ENCODE results near the gene DYNC1LI1. TPM values are rescaled to one million over a fixed set of nuclear protein-coding genes. Genes with fewer than 3 reads are reported as not detected.

DYNC1LI1 gene
- polyA plus RNA-seq, 2 of the 4 experiments (the other 2 are of a cell fraction): 42.0 to 66.9 TPM

- ChIA-PET POLR2A (no interaction called here), CTCF (interaction anchor here (0.6 to 1.2 kb wide), 2 partner anchors 19 to 43 kb away, joined by 3 read pairs; no protein-coding TSS in a partner anchor)
- no peak overlapping the region for H3K27ac ChIP-seq
- peaks cover 19% of the 10 kb centered on the region for H3K4me1 ChIP-seq
- H3K4me3 ChIP-seq: no peak overlapping the region
- FAIRE-seq: no peak
- DNase-seq (ENCODE audit: low read depth in 1 of 2, low spot score in 1 of 2): no peak
- WGBS (ENCODE audit: missing lambda C conversion rate): 99% methylated on average over 2 of the region's 2 CpGs
- H3K9me3 ChIP-seq: no peaks in the 10 kb centered on the region
- ATAC-seq: no peak
- H3K4me2 ChIP-seq: no peak overlapping the region
- TF ChIP-seq BHLHE40 (IDR thresholded peaks at IDR 0.05; ENCODE audit: low read depth, low read length) (no peak), ZNF302 (CRISPR knock-in tag; IDR thresholded peaks at IDR 0.05) (no peak), HDAC2 (IDR thresholded peaks at IDR 0.05) (no peak), ZC3H11A (IDR thresholded peaks at IDR 0.05) (no peak), JUN (IDR thresholded peaks at IDR 0.05) (no peak), MAX (IDR thresholded peaks at IDR 0.05) (no peak), FOXS1 (CRISPR knock-in tag; IDR thresholded peaks at IDR 0.05) (no peak), RNF2 (IDR thresholded peaks at IDR 0.05; ENCODE audit: borderline replicate concordance, low read depth) (no peak), RARB (CRISPR knock-in tag; IDR thresholded peaks at IDR 0.05) (no peak), POLR2A (IDR thresholded peaks at IDR 0.05; ENCODE audit: low read length) (no peak), HEYL (CRISPR knock-in tag; IDR thresholded peaks at IDR 0.05) (no peak)
Observed at GRCh38 chr3:32553459-32553858, 17.2 kb downstream of the DYNC1LI1 start.

- no peak overlapping the region for H3K27ac ChIP-seq
- ATAC-seq (no peak), DNase-seq (ENCODE audit: low read depth in 1 of 2, low spot score in 1 of 2) (no peak), FAIRE-seq (no peak)
- POLR2A ChIA-PET: no interaction called here
- no peaks in the 10 kb centered on the region for H3K9me3 ChIP-seq
- H3K4me2 ChIP-seq: no peak overlapping the region
- CTCF ChIA-PET: interaction anchor here (1.2 kb wide), 1 partner anchor 42 kb away, joined by 3 read pairs; no protein-coding TSS in a partner anchor
- H3K4me3 ChIP-seq: no peak overlapping the region
- peaks cover 6% of the 10 kb centered on the region; the same call in 1 of the 3 replicates for H3K4me1 ChIP-seq
- no peak for TF ChIP-seq RFX5 (IDR thresholded peaks at IDR 0.05)
- WGBS (ENCODE audit: missing lambda C conversion rate): 91% methylated on average over 1 of the region's 1 CpG
Observed at GRCh38 chr3:32552013-32552412, 18.6 kb downstream of the DYNC1LI1 start.

GRCh38 chr3:32551496-32551895 is 19.2 kb downstream of the DYNC1LI1 start:
- no peak overlapping the region for H3K4me3 ChIP-seq
- no peaks in the 10 kb centered on the region for H3K9me3 ChIP-seq
- CTCF ChIA-PET: no interaction called here
- ATAC-seq (peak; percentile 19 to 54; a peak in 4 of 6 replicates), FAIRE-seq (no peak), DNase-seq (ENCODE audit: low read depth in 1 of 2, low spot score in 1 of 2) (no peak)
- H3K27ac ChIP-seq: no peak overlapping the region
- TF ChIP-seq MAX (IDR thresholded peaks at IDR 0.05): no peak
- no peak for TF ChIP-seq BHLHE40 (IDR thresholded peaks at IDR 0.05; ENCODE audit: low read depth, low read length)
- TF ChIP-seq HES2 (IDR thresholded peaks at IDR 0.05): no peak
- TF ChIP-seq REST (IDR thresholded peaks at IDR 0.05): no peak
- TF ChIP-seq MYC (IDR thresholded peaks at IDR 0.05; ENCODE audit: borderline replicate concordance, low read length): no peak
- TF ChIP-seq RNF2 (IDR thresholded peaks at IDR 0.05; ENCODE audit: borderline replicate concordance, low read depth): no peak
- TF ChIP-seq FOXS1 (CRISPR knock-in tag; IDR thresholded peaks at IDR 0.05): no peak
- no peak for TF ChIP-seq MAFK (IDR thresholded peaks at IDR 0.05; ENCODE audit: partially characterized antibody)
- no peak overlapping the region for H3K4me2 ChIP-seq
- POLR2A ChIA-PET: no interaction called here
- H3K4me1 ChIP-seq: peaks cover 6% of the 10 kb centered on the region; the same call in 1 of the 3 replicates

GRCh38 chr3:32551087-32551486 is 19.6 kb downstream of the DYNC1LI1 start:
- Histone ChIP-seq H3K27ac (no peak overlapping the region), H3K9me3 (no peaks in the 10 kb centered on the region), H3K4me3 (no peak overlapping the region), H3K4me2 (no peak overlapping the region), H3K4me1 (peaks cover 6% of the 10 kb centered on the region; the same call in 1 of the 3 replicates)
- ATAC-seq (0 out of 6 replicates have a peak, but pooled peaks of 1 of the 2 experiments have one; percentile 34), FAIRE-seq (no peak), DNase-seq (ENCODE audit: low read depth in 1 of 2, low spot score in 1 of 2) (no peak)
- POLR2A ChIA-PET: no interaction called here
- WGBS (ENCODE audit: missing lambda C conversion rate): 90% methylated on average over 2 of the region's 2 CpGs
- CTCF ChIA-PET: no interaction called here
- no peak for TF ChIP-seq MAZ (IDR thresholded peaks at IDR 0.05; ENCODE audit: borderline replicate concordance, low read depth, low read length)
- no peak for TF ChIP-seq SMC3 (IDR thresholded peaks at IDR 0.05)
- TF ChIP-seq NPAS2 (CRISPR knock-in tag; IDR thresholded peaks at IDR 0.05; ENCODE audit: borderline replicate concordance): no peak
- no peak for TF ChIP-seq ZSCAN20 (CRISPR knock-in tag; IDR thresholded peaks at IDR 0.05)
- TF ChIP-seq ZC3H11A (IDR thresholded peaks at IDR 0.05): no peak
- no peak for TF ChIP-seq HES2 (IDR thresholded peaks at IDR 0.05)
- no peak for TF ChIP-seq ZNF302 (CRISPR knock-in tag; IDR thresholded peaks at IDR 0.05)
